ENCODE results near the gene EFCAB9.
"Not testable (repeated sequence)": the region's sequence is repeated elsewhere in the genome, so short reads cannot be mapped to it uniquely, and the experiment has no call there.

The EFCAB9 gene

DNA sequence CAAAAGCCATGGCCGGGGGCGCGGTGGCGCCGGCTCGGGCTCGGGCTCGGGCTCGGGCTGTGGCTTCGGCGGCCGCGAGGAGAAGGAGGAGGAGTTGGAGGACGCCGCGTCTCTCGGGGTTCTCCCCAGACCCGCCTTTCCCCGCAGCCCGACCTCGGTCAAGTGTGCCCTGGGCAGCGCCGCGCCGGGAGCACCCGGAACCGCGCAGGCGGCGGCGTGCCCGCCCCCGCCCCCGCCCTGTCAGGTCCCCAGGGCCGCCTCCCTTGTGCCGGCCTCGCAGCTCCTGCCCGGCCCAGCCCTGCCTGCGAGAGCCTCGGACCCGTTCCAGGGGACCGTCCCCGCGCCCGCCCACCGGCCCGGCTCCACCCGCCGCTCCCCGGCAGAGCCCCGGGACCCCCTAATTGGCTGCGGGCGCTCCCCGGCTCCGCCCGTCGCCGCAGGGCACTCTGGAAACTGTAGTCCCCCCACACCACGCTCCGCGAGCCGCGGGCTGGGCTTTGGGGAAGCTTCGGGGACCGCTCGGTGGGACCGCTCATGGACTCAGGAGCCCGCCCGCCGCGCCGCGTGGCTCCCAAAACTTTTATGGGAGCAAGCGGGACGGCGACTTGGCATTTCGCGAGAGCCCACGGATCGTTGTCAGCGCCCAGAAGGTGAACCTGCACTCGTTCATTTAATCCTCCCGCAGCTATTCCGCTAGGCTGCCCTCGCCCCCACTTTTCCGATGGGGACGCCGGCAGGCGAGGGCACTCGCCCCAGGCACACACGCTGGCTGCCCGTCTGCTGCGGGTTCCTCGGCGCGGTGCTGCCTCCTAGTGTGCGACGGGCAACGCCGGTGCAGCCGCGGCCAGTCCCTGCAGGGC, 5.7 kb upstream of the EFCAB9 start, which contains the start of gene STK10:
TSS of gene STK10 (minus strand) at position 192 of the 860 bp plus-strand sequence. CDS start at position 10, 182 bp downstream.
- TF ChIP-seq ZNF274 (IDR thresholded peaks at IDR 0.05; ENCODE audit: low read depth, low read length) = no peak
- peak within 1 kb of the TSS; percentile 78 for H3K4me3 ChIP-seq (ENCODE audit: low read length)

DNA sequence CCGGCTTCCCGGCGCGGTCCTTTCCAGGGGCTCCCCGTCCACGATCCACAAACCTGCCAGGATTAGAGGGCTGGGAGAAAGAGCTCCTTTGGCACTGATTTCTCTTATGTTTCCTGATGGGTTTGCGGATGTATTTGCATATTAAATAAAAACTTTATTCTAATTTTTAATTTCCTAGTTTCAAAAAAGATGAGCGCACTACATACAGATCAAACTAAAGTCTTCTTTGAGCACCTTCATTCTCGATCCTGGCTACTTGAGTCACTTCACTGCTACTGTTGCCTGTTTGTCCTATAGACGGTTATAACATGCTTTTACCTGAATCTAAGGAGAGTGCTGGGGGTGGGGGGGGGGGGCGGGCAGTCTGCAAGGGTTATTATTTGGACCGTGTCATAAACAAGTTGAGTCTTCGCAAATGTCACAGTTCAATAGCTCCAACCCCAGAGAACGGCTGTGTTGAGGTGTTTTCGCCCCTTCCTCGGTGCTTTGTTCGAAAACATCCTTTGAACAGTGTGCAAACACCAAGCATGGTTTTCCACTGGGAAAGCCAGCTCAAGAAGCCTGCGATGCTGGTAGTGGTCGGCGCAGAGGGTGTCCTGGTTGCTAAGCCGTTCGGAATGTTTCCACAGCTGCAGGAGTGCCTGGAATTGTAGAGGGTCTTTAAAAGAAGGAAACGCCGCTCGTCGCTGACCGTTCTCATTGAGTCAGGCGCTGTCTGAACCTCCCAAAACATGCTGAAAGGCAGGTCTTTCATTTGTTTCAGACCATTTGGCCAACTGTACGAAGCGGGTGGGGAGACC, 4.9 kb upstream of the EFCAB9 start:
- no peak for TF ChIP-seq ZNF274 (IDR thresholded peaks at IDR 0.05; ENCODE audit: low read depth, low read length)
- H3K4me3 ChIP-seq (ENCODE audit: low read length) = peak overlapping the region; percentile 78; the same call in 1 of the 2 replicates

DNA sequence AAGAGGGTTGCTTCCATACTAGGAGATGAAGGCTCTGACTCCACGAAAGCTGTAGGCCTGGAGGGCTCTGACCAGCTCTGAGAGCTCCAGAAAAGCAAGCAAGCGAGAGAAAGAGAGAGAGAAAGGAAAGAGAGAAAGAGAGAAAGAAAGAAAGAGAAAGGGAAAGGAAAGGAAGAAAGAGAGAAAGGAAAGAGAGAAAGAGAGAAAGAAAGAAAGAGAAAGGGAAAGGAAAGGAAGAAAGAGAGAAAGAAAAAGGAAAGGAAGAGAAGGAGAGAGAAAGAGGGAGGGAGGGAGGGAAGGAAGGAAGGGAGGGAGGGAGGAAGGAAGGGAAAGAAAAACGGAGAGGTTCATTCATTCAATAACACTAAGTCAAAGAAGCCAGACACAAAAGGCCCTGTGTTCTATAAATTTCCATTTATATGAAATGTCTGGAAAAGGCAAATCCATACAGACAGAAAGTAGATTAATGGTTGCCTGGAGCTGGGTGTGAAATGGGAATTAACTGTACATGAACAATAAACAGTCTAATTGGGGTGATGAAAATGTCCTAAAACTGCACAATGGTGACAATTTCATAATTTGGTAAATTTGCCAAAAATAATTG, 4.2 kb upstream of the EFCAB9 start:
- no peak for TF ChIP-seq ZNF274 (IDR thresholded peaks at IDR 0.05; ENCODE audit: low read depth, low read length)
- no peak overlapping the region for H3K4me3 ChIP-seq (ENCODE audit: low read length)

DNA sequence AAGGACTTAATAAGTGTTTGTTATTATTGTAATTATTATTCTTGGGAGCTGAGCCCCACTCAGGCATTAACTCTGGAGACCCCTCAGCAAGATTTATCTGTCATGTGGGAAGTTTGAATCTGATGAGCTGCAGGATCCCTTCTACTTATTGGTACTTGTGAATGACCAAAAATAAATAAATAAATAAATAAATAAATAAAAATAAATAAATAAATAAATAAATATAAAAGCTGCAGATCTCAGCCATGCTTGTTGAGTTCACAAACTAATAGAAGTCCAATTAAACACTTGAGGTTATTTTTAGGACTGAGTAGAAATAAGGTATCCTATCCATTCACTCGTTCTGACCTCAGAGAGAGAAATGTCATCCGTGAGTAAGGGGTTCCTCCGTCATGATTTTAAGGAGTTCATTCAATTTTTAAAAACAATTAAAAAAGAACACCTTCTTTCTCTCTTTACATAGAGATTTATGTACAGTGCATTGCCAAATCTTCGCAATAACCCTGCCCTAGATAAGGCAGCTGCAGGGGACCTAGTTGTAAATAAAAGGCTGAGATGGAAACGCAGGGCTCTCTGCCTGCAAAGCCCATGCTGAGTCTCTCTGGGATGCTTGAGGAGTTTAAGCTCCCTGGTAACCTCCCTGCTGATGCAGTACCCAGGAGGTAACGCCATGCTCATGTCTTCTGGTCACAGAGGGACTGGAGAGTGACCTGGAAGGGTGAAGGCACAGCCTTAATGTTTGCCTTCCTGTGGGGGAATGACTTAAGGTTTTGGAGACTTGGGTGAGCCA, 1.2 kb downstream of the EFCAB9 start:
- TF ChIP-seq ZNF274 (IDR thresholded peaks at IDR 0.05; ENCODE audit: low read depth, low read length) = no peak
- no peak overlapping the region for H3K4me3 ChIP-seq (ENCODE audit: low read length)

DNA sequence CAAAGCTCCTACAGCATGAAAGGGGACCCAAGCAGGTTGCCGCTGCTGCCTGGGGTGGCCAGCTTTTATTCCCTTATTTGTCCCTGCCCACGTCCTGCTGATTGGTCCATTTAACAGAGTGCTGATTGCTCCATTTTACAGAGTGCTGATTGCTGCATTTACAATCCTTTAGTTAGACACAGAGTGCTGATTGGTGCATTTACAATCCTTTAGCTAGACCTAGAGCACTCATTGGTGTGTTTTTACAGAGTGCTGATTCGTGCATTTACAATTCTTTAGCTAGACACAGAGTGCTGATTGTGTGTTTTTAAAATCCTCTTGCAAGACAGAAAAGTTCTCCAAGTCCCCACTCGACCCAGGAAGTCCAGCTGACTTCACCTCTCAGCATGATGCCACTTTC, 3.8 kb downstream of the EFCAB9 start:
- H3K4me3 ChIP-seq (ENCODE audit: low read length) = not testable (repeated sequence)

DNA sequence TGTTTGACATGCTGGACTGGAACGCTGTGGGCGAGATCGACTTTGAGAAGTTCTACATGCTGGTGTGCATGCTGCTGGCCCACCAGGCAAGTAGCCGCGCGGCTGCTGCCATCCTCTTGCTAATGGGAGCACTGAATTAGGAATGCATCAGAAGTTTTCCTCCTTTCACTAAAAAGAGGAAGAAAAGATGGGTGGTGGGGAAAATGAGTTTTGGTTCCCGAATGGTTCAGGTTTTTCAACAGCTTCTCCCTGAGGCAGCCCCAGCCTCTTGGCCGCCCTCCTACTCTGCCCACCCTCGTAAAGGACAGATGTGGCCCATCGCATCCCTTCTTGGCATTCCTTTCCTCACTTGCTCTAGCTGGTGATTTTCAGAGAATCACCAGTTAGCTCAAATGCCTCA, 5.5 kb downstream of the EFCAB9 start:
- no peak overlapping the region for H3K4me3 ChIP-seq (ENCODE audit: low read length)
- TF ChIP-seq ZNF274 (IDR thresholded peaks at IDR 0.05; ENCODE audit: low read depth, low read length) = no peak

DNA sequence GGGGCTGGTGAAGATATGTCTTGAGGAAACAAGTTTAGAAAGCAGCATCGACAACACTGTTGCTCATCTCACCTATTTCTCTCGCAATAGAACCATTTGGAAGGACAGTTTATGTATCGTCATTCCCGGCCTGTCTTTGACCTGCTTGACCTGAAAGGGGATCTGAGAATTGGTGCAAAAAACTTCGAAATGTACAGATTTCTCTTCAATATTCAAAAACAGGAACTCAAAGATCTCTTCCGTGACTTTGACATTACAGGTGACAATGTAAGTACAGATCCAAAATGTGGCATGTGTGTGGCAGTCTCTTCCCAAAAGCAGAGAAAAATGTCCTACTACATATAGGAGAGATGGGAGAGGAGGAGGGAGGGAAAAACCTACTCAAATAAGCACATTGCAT, 6.5 kb downstream of the EFCAB9 start:
- H3K4me3 ChIP-seq (ENCODE audit: low read length) = no peak overlapping the region
- TF ChIP-seq ZNF274 (IDR thresholded peaks at IDR 0.05; ENCODE audit: low read depth, low read length) = no peak

DNA sequence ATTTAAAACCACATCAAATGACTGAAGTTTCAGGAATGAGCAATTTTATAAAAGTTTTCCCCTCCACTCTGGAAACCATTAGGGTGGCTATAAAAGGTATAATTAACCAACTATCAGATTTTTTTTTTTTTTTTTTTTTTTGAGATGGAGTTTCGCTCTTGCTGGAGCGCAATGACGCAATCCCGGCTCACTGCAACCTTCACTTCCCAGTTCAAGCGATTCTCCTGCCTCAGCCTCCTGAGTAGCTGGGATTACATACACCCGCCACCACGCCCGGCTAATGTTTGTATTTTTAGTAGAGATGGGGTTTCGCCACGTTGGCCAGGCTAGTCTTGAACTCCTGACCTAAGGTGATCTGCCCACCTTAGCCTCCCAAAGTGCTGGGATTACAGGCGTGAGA, 12.0 kb downstream of the EFCAB9 start:
- H3K4me3 ChIP-seq (ENCODE audit: low read length) = not testable (repeated sequence)

DNA sequence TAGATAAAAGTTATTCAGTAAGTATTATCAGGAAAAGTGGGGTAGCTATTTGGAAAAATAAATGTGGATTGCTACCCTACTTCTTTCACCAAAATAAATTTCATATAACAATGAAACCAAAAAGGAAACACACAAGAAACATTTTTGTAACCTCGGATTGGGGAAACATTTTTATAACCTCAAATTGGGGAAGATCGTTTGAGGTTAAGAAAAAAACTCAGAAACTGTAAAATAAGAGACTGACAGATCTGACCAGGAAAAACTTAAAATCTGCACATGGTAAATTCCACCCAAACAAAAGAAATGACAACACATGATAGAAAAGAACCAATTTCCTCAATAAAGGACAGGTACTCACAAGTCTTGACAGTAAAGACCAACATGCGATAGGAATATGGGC, 13.5 kb downstream of the EFCAB9 start:
- H3K4me3 ChIP-seq (ENCODE audit: low read length) = no peak overlapping the region
- TF ChIP-seq ZNF274 (IDR thresholded peaks at IDR 0.05; ENCODE audit: low read depth, low read length) = no peak

DNA sequence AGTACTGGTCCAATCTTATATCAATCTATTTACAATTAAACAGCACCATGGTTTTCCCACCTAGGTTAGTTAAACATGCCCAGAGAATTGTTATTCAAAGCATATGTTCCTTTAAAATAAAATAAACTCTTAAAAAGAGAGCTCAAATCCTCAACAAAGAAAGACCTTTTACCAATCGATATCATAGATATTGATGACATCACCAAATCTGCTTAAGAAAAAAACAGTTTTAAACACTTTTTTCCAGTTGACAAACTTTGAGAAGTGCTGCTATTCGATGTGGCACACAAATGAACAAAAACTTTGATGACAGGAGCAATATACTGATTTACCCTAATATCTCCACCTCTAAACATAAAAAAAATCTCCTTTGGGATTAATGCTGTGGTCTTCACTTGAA, 15.7 kb downstream of the EFCAB9 start:
- no peak for TF ChIP-seq ZNF274 (IDR thresholded peaks at IDR 0.05; ENCODE audit: low read depth, low read length)
- H3K4me3 ChIP-seq (ENCODE audit: low read length) = no peak overlapping the region

DNA sequence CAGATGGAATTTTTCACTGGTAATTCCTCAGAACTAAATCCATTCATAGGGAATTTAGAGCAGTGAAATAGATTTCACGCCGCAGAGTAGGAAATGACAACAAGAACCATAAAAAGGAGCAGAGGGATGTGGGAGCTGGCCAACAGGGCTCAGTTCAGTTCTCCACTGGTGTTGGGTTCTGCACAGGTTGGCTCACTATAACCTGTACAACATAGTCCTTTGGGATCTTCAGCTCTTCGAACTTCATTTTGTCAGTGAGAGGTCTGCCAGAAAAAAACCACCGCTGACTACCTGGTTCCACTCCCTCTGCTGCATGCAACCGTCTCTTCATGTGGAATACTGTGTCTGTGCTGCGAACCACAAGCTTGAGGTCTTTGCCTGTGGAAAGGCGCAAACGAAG, 17.7 kb downstream of the EFCAB9 start:
- no peak for TF ChIP-seq ZNF274 (IDR thresholded peaks at IDR 0.05; ENCODE audit: low read depth, low read length)
- no peak overlapping the region for H3K4me3 ChIP-seq (ENCODE audit: low read length)

DNA sequence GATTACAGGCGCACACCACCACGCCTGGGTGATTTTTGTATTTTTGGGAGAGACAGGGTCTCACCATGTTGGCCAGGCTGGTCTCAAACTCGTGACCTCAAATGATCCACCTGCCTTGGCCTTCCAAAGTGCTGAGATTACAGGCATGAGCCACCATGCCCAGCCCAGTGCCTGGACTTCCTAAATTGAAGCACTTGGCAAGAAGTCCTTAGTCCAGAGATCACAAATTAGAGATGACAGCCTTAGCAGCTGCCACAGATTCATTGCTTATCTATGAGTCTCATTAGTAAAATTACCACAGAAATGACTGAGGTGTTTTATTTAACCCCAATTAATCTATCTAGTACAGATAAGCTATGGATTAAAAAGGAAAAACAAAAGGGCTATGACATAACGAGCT, 19.2 kb downstream of the EFCAB9 start:
- no peak for TF ChIP-seq ZNF274 (IDR thresholded peaks at IDR 0.05; ENCODE audit: low read depth, low read length)
- no peak overlapping the region for H3K4me3 ChIP-seq (ENCODE audit: low read length)

DNA sequence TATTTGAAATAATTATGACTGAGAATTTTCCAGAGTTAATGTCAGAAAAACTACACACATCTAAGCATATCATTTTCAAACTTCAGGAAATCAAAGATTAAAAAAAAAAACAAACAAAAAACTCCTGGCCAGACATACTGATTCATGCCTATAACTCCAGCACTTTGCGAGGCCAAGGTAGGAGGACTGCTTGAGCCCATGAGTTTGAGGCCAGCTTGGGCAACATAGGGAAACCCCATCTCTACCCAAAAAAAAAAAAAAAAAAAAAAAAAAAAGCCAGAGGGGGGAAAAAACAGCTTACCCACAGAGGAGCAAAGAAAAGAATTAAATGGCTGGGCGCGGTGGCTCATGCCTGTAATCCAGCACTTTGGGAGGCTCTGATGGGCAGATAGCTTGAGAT, 22.4 kb downstream of the EFCAB9 start:
- H3K4me3 ChIP-seq (ENCODE audit: low read length) = no peak overlapping the region
- TF ChIP-seq ZNF274 (IDR thresholded peaks at IDR 0.05; ENCODE audit: low read depth, low read length) = no peak

DNA sequence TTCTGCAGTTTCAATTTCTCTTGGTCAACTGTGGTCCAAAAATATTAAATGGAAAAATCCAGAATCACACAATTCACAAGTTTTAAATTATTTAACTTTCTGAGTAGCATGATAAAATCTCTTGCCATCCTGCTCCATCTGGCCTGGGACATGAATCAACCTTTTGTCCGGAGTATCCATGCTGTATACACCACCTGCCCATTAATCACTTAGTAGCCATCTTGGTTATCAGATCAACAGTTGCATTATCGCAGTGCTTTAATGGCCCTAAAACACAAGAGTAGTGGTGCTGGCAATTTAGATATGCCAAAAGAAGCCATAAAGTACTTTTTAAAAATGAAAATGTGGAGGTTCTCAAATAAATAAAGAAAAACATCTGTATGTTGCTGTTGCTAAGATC, 25.3 kb downstream of the EFCAB9 start:
- TF ChIP-seq ZNF274 (IDR thresholded peaks at IDR 0.05; ENCODE audit: low read depth, low read length) = no peak
- no peak overlapping the region for H3K4me3 ChIP-seq (ENCODE audit: low read length)

Measured in GM08714 (cell line).